Colonic mucosa (tissue), 4 donors: ENCODE results near the gene RGS3. TPM values are rescaled to one million over a fixed set of nuclear protein-coding genes. Genes with fewer than 3 reads are reported as not detected.
A peak's percentile ranks its signal among the peaks of the same experiment; 100 is the strongest.

Experiments used
- DNase-seq: peaks from one replicate; pipeline ENCODE4 v3.0.0-alpha.2; 2020
- H3K27ac ChIP-seq: fragments of 200-600 bp; one replicate; pipeline ENCODE4 v1.8.0; 2021
- H3K27me3 ChIP-seq: fragments of 200-600 bp; one replicate; pipeline ENCODE4 v1.8.0; 2021
- H3K36me3 ChIP-seq: fragments of 200-600 bp; one replicate; pipeline ENCODE4 v1.8.0; 2021
- H3K4me1 ChIP-seq: fragments of 200-600 bp; one replicate; pipeline ENCODE4 v1.8.0; 2021; ENCODE audit warnings: mild to moderate bottlenecking
- H3K4me3 ChIP-seq: fragments of 200-600 bp; one replicate; pipeline ENCODE4 v1.8.0; 2021
- H3K9ac ChIP-seq, 2 donors: one replicate each; pipeline ENCODE4 v1.7.0; 2013; ENCODE audit warnings: control low read depth in 2 of 2, low read depth in 2 of 2, low read length in 2 of 2
- H3K9me3 ChIP-seq: fragments of 200-600 bp; one replicate; pipeline ENCODE4 v1.8.0; 2021
- CTCF ChIP-seq: fragments of 200-600 bp; IDR thresholded peaks from one replicate; pipeline ENCODE4 v1.8.0; 2022; ENCODE audit warnings: antibody characterized with exemption, mild to moderate bottlenecking
- intact Hi-C: fragments of 100-400 bp; cut with DNase I; formaldehyde crosslinking; loops from one replicate; pipeline ENCODE4 v1.14.1; 2022
- total RNA-seq, 2 donors: library from RNA; stranded (reverse); fragmentation: NEBNext Ultra II Directional in 1 of 2; extraction: Animal tissue kit (Norgen Biotek cat#: 25700) in 1 of 2; gene quantifications; one replicate each; pipeline ENCODE4 v1.2.1, GENCODE V29; 2021
- donor health status: healthy.
- donor health status: DM: no; HTN: no; CAD: no.
- donor health status: DM: no; HTN: no; CAD: no.

Gene RGS3
- total RNA-seq, 2 donors from 2014 or later: 67.4 to 71.1 TPM

GRCh38 chr9:113511856-113512761, 48.6 kb downstream of the RGS3 start:
- no peaks in the 10 kb centered on the region for H3K36me3 ChIP-seq

GRCh38 chr9:113513111-113513510, 49.6 kb downstream of the RGS3 start:
- H3K36me3 ChIP-seq: no peaks in the 10 kb centered on the region
- H3K9ac ChIP-seq: peak overlapping the region in 1 of 2 donors; percentile 60
- no peak overlapping the region for H3K27ac ChIP-seq
- no peak overlapping the region for H3K4me3 ChIP-seq
- no peak for DNase-seq
- H3K4me1 ChIP-seq: peaks cover 10% of the 10 kb centered on the region
- H3K27me3 ChIP-seq: no peaks in the 10 kb centered on the region
- no peaks in the 10 kb centered on the region for H3K9me3 ChIP-seq
- TF ChIP-seq CTCF: no peak
- intact Hi-C loops: no loop called here

More at GRCh38 chr9:113511856-113512761, 48.6 kb downstream of the RGS3 start:
- no peaks in the 10 kb centered on the region for H3K9me3 ChIP-seq
- no peak for DNase-seq
- H3K27me3 ChIP-seq: no peaks in the 10 kb centered on the region
- H3K27ac ChIP-seq: peak overlapping the region; percentile 77
- peaks cover 8% of the 10 kb centered on the region for H3K4me1 ChIP-seq
- intact Hi-C loops: no loop called here
- peak overlapping the region in 1 of 2 donors; percentile 66 for H3K9ac ChIP-seq
- no peak overlapping the region for H3K4me3 ChIP-seq
- TF ChIP-seq CTCF: no peak

GRCh38 chr9:113513536-113513935, 50.0 kb downstream of the RGS3 start:
- Histone ChIP-seq H3K27ac (no peak overlapping the region), H3K27me3 (no peaks in the 10 kb centered on the region), H3K9me3 (no peaks in the 10 kb centered on the region), H3K4me1 (peaks cover 10% of the 10 kb centered on the region), H3K4me3 (no peak overlapping the region), H3K36me3 (no peaks in the 10 kb centered on the region), H3K9ac (peak overlapping the region in 1 of 2 donors; percentile 60)
- DNase-seq: no peak
- intact Hi-C loops: no loop called here
- no peak for TF ChIP-seq CTCF

GRCh38 chr9:113514061-113514460, 50.5 kb downstream of the RGS3 start:
- intact Hi-C loops: no loop called here
- H3K9me3 ChIP-seq: no peaks in the 10 kb centered on the region
- H3K4me1 ChIP-seq: peaks cover 13% of the 10 kb centered on the region
- no peaks in the 10 kb centered on the region for H3K36me3 ChIP-seq
- H3K9ac ChIP-seq: no peak overlapping the region
- no peak overlapping the region for H3K4me3 ChIP-seq
- no peak for TF ChIP-seq CTCF
- H3K27ac ChIP-seq: no peak overlapping the region
- DNase-seq: no peak
- H3K27me3 ChIP-seq: no peaks in the 10 kb centered on the region

- Histone ChIP-seq H3K27me3 (no peaks in the 10 kb centered on the region), H3K4me1 (peaks cover 13% of the 10 kb centered on the region), H3K9ac (peak overlapping the region in 1 of 2 donors; percentile 7), H3K9me3 (no peaks in the 10 kb centered on the region), H3K4me3 (no peak overlapping the region), H3K36me3 (no peaks in the 10 kb centered on the region), H3K27ac (no peak overlapping the region)
- intact Hi-C loops: no loop called here
- no peak for DNase-seq
- TF ChIP-seq CTCF: no peak
These were observed 51.2 kb downstream of the RGS3 start for GRCh38 chr9:113514748-113515147.
